ENCODE results near the gene SMAD3.

SMAD3 gene

GRCh38 chr15:67138891-67139855 is 73.8 kb downstream of the SMAD3 start:
- DNase-seq, result no peak
- H3K9me3 ChIP-seq (ENCODE audit: severe bottlenecking), result no peaks in the 10 kb centered on the region
- no peak overlapping the region for H3K27ac ChIP-seq
- no peak overlapping the region for H3K4me3 ChIP-seq (ENCODE audit: low read depth, low read length)
- H3K36me3 ChIP-seq, result no peaks in the 10 kb centered on the region
- H3K27me3 ChIP-seq (ENCODE audit: insufficient read depth, low read depth, severe bottlenecking), result no peaks in the 10 kb centered on the region
- no peak for TF ChIP-seq CTCF (IDR thresholded peaks at IDR 0.05; ENCODE audit: low read depth, low read length)

- no peaks in the 10 kb centered on the region for H3K9me3 ChIP-seq (ENCODE audit: severe bottlenecking)
- H3K4me3 ChIP-seq (ENCODE audit: low read depth, low read length), result no peak overlapping the region
- TF ChIP-seq CTCF (IDR thresholded peaks at IDR 0.05; ENCODE audit: low read depth, low read length), result no peak
- H3K27me3 ChIP-seq (ENCODE audit: insufficient read depth, low read depth, severe bottlenecking), result no peaks in the 10 kb centered on the region
- H3K36me3 ChIP-seq, result no peaks in the 10 kb centered on the region
- H3K27ac ChIP-seq, result no peak overlapping the region
- no peak for DNase-seq
Measured at GRCh38 chr15:67140078-67140833, 74.9 kb downstream of the SMAD3 start.

GRCh38 chr15:67142092-67142766 is 76.8 kb downstream of the SMAD3 start:
- Histone ChIP-seq H3K27ac (no peak overlapping the region), H3K9me3 (ENCODE audit: severe bottlenecking) (no peaks in the 10 kb centered on the region), H3K4me3 (ENCODE audit: low read depth, low read length) (no peak overlapping the region), H3K27me3 (ENCODE audit: insufficient read depth, low read depth, severe bottlenecking) (no peaks in the 10 kb centered on the region), H3K36me3 (no peaks in the 10 kb centered on the region)
- no peak for TF ChIP-seq CTCF (IDR thresholded peaks at IDR 0.05; ENCODE audit: low read depth, low read length)
- no peak for DNase-seq

GRCh38 chr15:67142767-67143100 is 77.3 kb downstream of the SMAD3 start:
- H3K27me3 ChIP-seq (ENCODE audit: insufficient read depth, low read depth, severe bottlenecking), result no peaks in the 10 kb centered on the region
- H3K9me3 ChIP-seq (ENCODE audit: severe bottlenecking), result no peaks in the 10 kb centered on the region
- no peaks in the 10 kb centered on the region for H3K36me3 ChIP-seq
- no peak for DNase-seq
- no peak for TF ChIP-seq CTCF (IDR thresholded peaks at IDR 0.05; ENCODE audit: low read depth, low read length)
- H3K27ac ChIP-seq, result no peak overlapping the region
- H3K4me3 ChIP-seq (ENCODE audit: low read depth, low read length), result no peak overlapping the region

GRCh38 chr15:67143646-67144045 is 78.2 kb downstream of the SMAD3 start:
- no peak for DNase-seq
- no peak for TF ChIP-seq CTCF (IDR thresholded peaks at IDR 0.05; ENCODE audit: low read depth, low read length)
- H3K4me3 ChIP-seq (ENCODE audit: low read depth, low read length), result no peak overlapping the region
- H3K36me3 ChIP-seq, result no peaks in the 10 kb centered on the region
- H3K27me3 ChIP-seq (ENCODE audit: insufficient read depth, low read depth, severe bottlenecking), result no peaks in the 10 kb centered on the region
- H3K9me3 ChIP-seq (ENCODE audit: severe bottlenecking), result no peaks in the 10 kb centered on the region
- H3K27ac ChIP-seq, result no peak overlapping the region
